SU-DHL-6 (cell line): ENCODE measurements around the gene RTP1.

ENCODE experiments used
- H2AFZ ChIP-seq: fragments of 200-600 bp; sonication (generic); 2 replicates; pipeline ENCODE4 v1.6.1; 2014; ENCODE audit warnings: low read depth, mild to moderate bottlenecking, moderate library complexity, mixed read lengths, antibody characterized with exemption, low read length; ENCODE audit not compliant: severe bottlenecking
- H3F3A ChIP-seq: fragments of 200-600 bp; shearing (Covaris generic); 2 replicates; pipeline ENCODE4 v1.6.0; 2016; ENCODE audit warnings: antibody characterized with exemption, mild to moderate bottlenecking; ENCODE audit not compliant: insufficient read depth
- H3K27ac ChIP-seq: fragments of 200-600 bp; sonication (generic); 2 replicates; pipeline ENCODE4 v1.5.1; 2016; ENCODE audit warnings: low read depth, mild to moderate bottlenecking, low read length, moderate library complexity, mixed read lengths
- H3K27me3 ChIP-seq: fragments of 200-600 bp; sonication (generic), shearing (Covaris generic); 2 replicates; pipeline ENCODE4 v1.6.0; 2014; ENCODE audit warnings: mild to moderate bottlenecking, low read length
- H3K36me3 ChIP-seq: fragments of 200-600 bp; sonication (generic); 2 replicates; pipeline ENCODE4 v1.6.1; 2014; ENCODE audit warnings: mild to moderate bottlenecking, low read length, mixed read lengths
- H3K4me2 ChIP-seq: fragments of 300-600, 200-600 bp; shearing (Covaris generic), sonication (generic); 2 replicates; pipeline ENCODE4 v1.6.0; 2014; ENCODE audit warnings: low read length, low read depth, mild to moderate bottlenecking; ENCODE audit not compliant: poor library complexity, severe bottlenecking
- H3K4me3 ChIP-seq: fragments of 200-600 bp; sonication (generic); 2 replicates; pipeline ENCODE4 v1.5.1; 2014; ENCODE audit warnings: antibody characterized with exemption, low read length, mild to moderate bottlenecking, mixed read lengths; ENCODE audit not compliant: insufficient read depth, poor library complexity, severe bottlenecking
- H3K79me2 ChIP-seq: fragments of 200-600 bp; sonication (generic); 2 replicates; pipeline ENCODE4 v1.6.1; 2014; ENCODE audit warnings: mild to moderate bottlenecking, low read length, moderate library complexity; ENCODE audit not compliant: insufficient read depth
- H3K9ac ChIP-seq: fragments of 200-600 bp; sonication (generic); 2 replicates; pipeline ENCODE4 v1.7.0; 2014; ENCODE audit warnings: mild to moderate bottlenecking, low read length
- H3K9me2 ChIP-seq: fragments of 200-600 bp; sonication (generic); replicated peaks from 2 replicates; pipeline ENCODE4 v1.6.1; 2014; ENCODE audit warnings: low read length; ENCODE audit not compliant: insufficient read depth
- H3K9me3 ChIP-seq: fragments of 200-600 bp; sonication (generic); 2 replicates; pipeline ENCODE4 v1.6.1; 2014; ENCODE audit warnings: low read length, mixed read lengths; ENCODE audit not compliant: insufficient read depth
- H4K20me1 ChIP-seq: fragments of 200-600 bp; sonication (generic); 2 replicates; pipeline ENCODE4 v1.6.1; 2014; ENCODE audit warnings: low read depth, mild to moderate bottlenecking, antibody characterized with exemption, low read length, moderate library complexity, mixed read lengths
- CTCF ChIP-seq: fragments of 200-600 bp; sonication (generic); IDR thresholded peaks from one replicate; pipeline ENCODE4 v1.5.1; 2017; ENCODE audit warnings: antibody characterized with exemption, mild to moderate bottlenecking, low read length, moderate library complexity; ENCODE audit not compliant: insufficient read depth, poor library complexity, severe bottlenecking
- EZH2phosphoT487 ChIP-seq: fragments of 200-600 bp; sonication (generic), shearing (Covaris generic); conservative IDR thresholded peaks from 2 replicates; pipeline ENCODE4 v1.6.1; 2018; ENCODE audit warnings: mild to moderate bottlenecking, antibody characterized with exemption, low read length, moderate library complexity, mixed read lengths

Gene RTP1

GRCh38 chr3:187181454-187182170, 15.7 kb upstream of the RTP1 start:
- Histone ChIP-seq H3K79me2 (no peaks in the 10 kb centered on the region), H3K9ac (no peak overlapping the region), H3K9me3 (no peaks in the 10 kb centered on the region), H3K4me2 (no peak overlapping the region), H3K27ac (no peak overlapping the region), H3F3A (no peaks in the 10 kb centered on the region), H3K27me3 (no peaks in the 10 kb centered on the region), H3K4me3 (no peak overlapping the region), H2AFZ (no peak overlapping the region), H4K20me1 (no peaks in the 10 kb centered on the region), H3K9me2 (no peaks in the 10 kb centered on the region), H3K36me3 (no peaks in the 10 kb centered on the region)
- TF ChIP-seq EZH2phosphoT487 (no peak), CTCF (no peak)

- H3K9me2 ChIP-seq: no peaks in the 10 kb centered on the region
- no peak overlapping the region for H3K4me2 ChIP-seq
- H3K9ac ChIP-seq: no peak overlapping the region
Measured at GRCh38 chr3:187183210-187183862, 13.9 kb upstream of the RTP1 start.

GRCh38 chr3:187183903-187184302, 13.4 kb upstream of the RTP1 start:
- TF ChIP-seq CTCF (no peak), EZH2phosphoT487 (no peak)
- H3K9ac ChIP-seq: no peak overlapping the region
- H2AFZ ChIP-seq: no peak overlapping the region
- no peaks in the 10 kb centered on the region for H3K27me3 ChIP-seq
- H3K9me2 ChIP-seq: no peaks in the 10 kb centered on the region
- H3K4me3 ChIP-seq: no peak overlapping the region
- H3K9me3 ChIP-seq: no peaks in the 10 kb centered on the region
- no peaks in the 10 kb centered on the region for H3K79me2 ChIP-seq
- H4K20me1 ChIP-seq: no peaks in the 10 kb centered on the region
- no peak overlapping the region for H3K27ac ChIP-seq
- H3K36me3 ChIP-seq: no peaks in the 10 kb centered on the region
- H3K4me2 ChIP-seq: no peak overlapping the region
- H3F3A ChIP-seq: no peaks in the 10 kb centered on the region

More at GRCh38 chr3:187183210-187183862, 13.9 kb upstream of the RTP1 start:
- H3K9me3 ChIP-seq: no peaks in the 10 kb centered on the region
- no peak overlapping the region for H3K27ac ChIP-seq
- no peaks in the 10 kb centered on the region for H3K79me2 ChIP-seq
- no peak overlapping the region for H2AFZ ChIP-seq
- no peaks in the 10 kb centered on the region for H3K36me3 ChIP-seq
- H3K4me3 ChIP-seq: no peak overlapping the region
- H3F3A ChIP-seq: no peaks in the 10 kb centered on the region
- TF ChIP-seq EZH2phosphoT487 (no peak), CTCF (no peak)
- no peaks in the 10 kb centered on the region for H3K27me3 ChIP-seq
- H4K20me1 ChIP-seq: no peaks in the 10 kb centered on the region
